ENCODE results near the gene CCL21.
A peak's percentile ranks its signal among the peaks of the same experiment; 100 is the strongest.

Gene CCL21

DNA sequence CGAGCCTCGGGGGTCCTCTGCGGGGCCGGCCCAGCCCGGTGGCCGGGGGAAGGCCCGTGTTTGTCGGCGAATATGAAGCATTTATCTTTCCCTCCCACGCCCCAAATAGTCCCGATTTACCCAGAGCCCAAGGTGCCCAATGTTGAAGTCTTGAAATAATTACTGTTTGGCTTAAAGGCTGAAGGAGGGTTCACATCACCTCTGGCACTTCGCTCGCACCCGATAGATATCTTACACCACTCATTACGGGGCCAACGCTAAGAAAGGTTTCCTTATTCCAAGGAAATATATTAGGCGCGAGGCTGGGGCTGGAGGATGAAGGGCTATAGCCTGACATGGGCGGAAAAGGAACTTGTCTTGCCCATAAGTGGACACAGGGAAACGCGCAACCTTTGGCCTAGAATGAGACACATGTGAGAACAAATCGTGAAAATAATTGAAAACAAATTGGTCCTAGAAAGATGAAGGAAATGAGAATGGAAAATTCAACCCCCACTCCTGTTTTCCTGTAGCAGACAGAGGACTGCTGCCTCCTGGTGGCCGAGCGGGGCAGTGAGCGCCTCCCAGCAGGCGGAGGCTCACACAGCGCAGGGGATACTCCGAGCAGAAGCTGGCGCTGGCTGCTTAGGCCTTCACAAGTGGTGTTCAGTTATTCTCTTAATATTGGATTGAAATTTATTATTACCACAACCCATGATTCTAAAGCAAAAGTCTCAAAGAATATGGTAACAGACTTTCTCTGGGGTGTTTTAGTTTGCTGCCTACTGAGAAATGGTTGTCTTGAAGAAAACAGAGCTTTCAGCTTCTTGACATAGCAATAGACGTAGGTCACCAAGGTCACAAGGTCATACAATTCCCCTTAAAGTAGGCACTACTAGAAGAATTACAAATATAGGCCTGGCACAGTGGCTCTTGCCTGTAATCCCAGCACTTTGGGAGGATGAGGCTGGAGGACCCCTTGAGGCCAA is 7.9 kb downstream of the CCL21 start:
- DNase-seq, result peak; percentile 61

DNA sequence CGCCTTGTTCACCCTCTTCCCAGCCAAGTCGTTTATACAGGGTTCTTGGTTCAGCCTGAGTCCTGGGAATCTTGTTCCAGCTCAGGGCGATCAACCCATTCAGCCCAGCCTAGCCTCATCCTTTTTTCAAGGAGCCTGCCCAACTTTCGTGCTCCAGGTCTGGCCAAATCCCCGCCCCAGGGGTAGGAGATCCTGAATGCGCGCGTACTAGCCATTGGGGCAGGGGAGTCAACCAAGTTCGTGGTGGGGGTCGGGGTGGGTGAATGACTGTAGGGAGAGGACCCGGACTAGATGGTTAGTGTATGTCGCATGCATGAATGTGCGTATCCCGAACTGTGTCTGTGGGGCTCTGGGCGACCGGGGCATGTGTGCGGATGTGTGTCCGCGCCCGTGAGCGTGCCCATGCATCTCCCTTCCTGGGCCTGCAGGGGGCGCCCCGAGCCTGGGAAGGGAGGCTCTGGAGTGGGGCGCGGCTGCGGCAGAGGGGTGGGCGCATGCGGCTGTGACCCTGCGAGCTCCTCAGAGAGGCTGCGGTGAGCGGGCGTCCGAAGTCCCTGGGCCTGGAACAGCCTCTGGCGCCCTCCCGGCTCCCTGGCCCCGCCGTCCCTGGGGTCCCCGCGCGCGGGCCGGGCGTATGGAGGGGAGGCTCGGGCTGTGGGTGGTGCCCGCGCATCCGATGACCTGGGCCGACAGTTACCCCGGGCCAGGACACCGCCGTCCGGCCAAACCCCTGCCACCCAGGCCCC is 8.7 kb downstream of the CCL21 start:
- peak; percentile 49 for DNase-seq

DNA sequence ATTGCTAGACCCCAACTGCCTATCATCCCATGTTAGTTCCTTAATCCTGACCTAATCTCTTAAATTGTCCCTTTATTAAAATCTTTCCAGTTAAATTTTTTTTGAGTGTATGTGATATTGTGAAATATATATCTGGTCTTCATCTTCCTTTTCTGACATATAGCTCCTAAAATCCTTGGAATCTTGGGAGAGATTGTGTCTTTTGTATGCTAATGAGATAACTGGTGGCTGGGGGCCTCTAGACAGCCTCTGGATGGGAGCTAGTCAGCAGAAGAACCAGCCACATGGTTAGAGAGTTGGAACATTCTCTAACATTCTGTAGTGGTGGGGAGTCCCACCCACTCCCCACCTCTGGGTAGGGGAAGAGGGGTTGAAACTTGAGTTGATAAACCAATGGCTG is 15.1 kb downstream of the CCL21 start:
- no peak for DNase-seq

DNA sequence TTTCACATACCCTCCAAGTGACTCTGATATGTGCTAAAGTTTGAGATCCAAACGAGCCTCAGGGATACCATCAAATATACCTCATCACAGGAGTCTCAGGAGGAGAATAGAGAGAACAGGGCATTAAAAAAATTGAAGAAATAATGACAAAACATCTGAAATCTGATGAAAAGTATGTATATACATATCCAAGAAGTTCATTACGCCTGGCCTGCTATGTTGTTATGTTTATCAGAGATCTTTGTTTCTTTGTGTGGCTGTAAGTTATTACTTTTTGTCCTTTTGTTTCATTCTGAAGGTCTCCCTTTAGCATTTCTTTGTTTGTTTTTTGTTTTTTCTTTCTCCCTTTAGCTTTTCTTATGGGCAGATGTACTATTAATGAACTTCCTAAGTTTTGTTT is 16.4 kb downstream of the CCL21 start:
- no peak for DNase-seq

DNA sequence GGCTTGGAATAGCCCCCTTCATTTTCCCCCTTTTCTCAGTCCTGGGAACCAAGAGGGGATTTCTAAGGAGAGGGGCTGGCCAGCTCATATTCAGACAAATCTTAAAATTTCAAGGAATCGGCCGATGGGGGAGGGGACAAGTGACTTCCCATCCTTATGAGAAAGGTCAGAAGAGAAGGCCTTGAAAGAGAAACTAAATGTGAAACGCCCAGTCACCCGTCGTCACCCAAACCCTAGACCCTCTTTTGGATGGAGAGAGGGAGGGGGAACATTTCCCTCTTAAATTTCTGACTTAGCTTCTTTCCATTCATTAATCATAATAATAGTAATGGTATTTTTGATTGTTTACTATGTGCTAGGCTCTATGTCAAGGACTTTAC is 18.0 kb downstream of the CCL21 start:
- no peak for DNase-seq

DNA sequence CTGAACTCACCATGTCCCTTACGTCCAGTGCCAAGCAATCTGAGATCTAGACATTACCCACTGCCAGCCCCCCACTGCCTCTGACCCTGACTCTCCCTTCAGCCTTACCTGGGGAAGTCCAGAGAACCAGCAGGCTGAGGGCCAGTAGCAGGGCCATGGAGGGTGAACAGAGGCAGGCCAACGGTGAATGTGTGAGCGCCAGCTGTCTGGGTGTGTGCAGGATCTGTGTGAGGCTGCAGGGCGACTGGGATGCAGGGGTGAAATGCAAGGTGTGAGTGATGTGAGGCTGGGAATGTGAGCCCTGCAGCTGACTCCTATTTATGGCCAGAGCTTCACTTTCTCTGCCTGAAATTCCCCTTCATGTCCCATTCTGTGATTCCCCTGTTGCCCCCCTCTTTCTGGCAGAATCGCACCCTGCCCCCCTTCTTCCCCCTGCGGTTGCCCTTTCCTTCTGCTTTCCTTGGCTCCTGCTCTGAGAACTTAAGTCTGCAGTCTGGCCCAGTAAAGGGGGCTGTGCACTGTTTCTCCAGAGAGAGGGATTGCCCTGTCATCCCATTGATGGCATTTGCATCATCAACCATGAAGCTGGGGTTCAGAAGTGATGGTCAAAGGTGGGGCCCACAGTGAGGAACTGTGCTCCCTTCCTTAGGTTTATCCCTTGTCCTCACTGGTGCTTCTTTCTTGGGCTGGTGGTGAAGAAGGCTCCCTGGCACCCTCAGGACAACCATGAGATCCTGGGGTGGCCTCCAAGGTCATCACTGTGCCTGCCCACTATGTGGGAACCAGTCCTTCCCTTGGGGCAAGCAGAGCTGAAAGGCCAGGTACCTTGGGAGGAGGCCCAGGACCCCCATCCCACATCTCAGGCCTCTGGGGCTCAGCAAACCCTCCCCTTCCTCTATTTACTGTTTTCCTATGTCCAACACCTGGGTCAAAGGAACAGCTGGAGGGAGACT is 18.7 kb downstream of the CCL21 start, which contains the start of gene CCL19:
Gene CCL19, minus strand, starts transcription at position 294 of the 953 bp plus-strand sequence. Its CDS starts 137 bp downstream, at position 157.
- DNase-seq, result no peak

DNA sequence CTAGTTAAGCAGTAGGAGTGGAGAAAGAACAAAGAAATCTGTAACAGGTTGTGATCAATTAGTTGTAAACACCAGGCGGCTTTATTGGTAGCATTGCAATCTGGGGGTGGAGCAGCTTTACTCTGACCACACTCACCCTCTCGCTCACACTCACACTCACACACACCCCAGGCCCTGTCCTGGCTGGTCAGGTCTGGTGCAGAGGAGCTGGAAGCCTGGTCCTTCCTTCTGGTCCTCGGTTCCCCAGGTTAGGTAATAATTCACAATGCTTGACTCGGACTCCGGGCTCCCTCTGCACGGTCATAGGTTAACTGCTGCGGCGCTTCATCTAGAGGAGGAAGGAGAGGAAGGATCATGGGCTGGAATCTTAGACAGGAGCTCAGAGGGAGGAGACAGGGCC is 20.4 kb downstream of the CCL21 start:
- no peak for DNase-seq

DNA sequence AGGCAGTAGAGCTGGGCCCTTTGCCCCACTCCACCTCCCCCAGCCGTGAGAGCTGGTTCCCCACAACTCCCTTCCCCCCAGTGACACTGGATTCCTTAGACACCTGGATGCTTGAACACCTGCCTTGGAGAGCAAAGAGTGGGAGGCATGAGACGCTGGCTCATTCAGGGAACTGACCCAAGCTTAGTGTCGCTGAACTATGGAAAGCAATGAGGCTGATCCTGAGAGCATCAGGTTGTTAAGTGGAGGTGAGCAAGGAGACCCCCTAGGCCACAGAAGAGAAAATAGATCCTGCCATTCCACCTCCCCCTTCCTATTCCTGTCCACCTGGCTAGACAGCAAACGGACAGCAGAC is 20.8 kb downstream of the CCL21 start:
- DNase-seq, result peak; percentile 52

DNA sequence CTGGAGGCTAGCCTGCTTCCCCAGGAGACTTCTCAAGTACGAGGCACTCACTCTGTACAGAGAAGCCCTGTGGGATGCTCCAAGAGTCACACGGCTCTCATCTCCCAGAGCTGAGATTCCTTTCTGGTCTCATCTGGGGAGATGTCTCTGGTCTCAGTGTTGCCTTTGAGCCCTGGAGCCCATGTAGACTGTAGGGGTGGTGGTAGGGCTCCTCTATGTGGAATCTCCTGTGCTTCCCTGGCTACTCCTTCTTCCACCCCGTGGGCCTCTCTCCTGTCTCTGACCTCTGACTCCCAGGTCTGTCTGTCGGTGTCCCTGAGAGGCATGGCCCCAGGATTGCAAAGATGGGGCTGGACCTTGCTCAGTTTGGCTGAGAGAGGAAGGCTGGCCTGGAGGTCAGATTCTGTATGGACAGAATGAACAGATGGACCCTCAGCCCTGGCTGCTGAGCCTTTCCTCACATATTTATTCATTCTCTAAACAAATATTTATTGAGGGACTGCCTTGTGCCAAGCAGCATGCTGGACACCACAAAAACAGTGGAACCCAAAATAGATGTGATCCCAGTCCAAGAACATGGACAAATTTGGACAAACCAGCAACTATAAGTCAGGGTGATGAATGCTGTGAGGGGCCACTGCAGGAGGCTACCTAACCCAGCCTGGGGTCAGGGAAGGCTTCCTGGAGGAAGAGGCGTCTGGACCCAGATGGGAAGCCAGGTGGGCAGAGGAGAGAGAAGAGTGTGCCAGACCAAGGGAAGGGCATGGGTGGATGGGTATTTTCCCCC is 21.4 kb downstream of the CCL21 start:
- peak; percentile 9 for DNase-seq

DNA sequence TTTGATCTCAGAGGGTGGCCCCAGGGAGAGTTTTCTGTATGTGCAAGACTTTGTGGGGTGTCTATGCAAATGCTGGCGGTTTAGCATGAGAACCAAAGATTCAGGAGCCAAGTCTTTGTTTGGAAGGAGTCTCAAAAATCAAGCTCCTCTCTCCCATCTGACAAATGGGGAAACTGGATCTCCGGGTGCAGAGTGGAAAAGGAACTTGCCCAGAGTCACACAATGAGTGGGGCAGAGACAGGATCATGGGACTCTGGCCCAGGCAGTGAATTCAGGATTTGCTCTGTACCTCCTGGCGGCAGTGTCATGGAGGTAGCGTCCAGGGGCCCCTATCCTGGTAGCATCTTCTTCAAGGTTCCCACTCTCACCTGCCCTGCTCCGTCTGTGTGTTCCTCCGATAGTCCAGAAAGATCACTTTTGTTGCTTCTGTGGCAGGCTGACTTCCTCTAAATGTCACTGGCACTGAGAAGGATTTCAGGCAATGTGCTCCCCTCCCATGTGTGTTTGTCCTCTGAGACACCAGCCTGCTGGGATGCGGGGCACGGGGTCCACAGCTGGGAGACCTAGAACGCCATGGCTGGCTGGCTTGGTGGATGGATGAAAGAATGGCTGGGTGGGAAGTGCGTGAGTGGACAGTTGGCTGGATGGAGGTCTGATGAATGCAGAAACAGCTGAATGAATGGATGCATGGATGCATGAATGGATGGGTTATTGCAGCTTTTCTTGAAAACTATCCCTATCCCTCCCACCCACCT is 22.5 kb downstream of the CCL21 start:
- DNase-seq, result no peak

DNA sequence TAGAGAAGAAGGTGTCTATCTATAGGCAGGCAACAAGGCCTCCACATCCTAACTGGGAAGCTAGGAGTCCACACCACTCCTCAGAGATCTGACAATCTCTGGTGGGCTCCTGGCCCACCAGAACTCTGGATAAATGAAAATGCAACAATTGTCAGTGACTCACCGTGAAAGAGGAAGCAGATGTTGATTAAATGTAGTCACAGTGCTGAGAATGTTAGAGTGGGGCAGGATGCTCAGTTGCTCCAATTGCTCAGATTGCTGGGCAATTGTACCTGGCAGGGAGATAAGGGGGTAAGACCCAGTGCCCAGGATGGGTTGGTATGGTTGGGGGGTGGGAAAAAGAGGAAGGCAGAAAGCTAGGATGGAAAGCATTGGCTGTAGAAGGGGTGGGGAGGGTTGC is 23.2 kb downstream of the CCL21 start:
- no peak for DNase-seq

DNA sequence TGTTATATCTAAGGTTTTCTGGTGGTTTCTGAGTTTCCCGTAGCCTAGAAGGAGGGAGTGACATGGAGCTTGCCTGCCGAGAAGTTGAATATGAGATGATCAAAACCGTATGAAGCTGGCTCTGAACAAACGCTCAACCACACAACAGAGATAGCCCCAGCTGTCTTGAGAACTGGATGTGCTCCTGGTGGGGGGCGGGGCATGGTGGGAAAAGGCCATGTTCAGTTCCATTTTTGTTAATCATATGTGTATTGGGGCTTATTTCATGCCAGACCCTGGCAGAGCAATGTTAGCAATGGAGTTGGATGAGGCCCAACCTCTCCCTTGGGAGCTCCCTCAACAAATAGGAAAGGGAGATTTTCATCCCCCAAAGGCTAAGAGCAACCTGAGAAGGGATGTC is 23.7 kb downstream of the CCL21 start:
- DNase-seq, result no peak

DNA sequence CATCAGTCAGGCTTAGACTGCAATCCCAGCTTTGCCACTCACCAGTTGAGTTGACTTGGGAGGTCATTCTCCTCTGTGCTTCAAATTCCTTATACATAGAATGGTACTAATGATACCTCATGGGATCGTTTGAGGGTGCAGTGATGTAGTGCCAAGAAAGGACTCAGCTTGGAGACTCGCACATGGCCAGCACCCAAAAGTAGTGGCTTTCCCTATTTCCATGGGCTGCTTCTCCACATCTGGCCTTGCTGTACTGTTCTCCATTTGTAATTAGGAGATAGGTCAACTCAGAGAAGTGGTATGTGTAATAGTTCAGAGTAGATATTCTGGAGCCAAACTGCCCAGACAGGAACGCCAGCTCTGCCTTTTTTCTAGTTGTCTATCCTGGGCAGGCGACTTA is 24.3 kb downstream of the CCL21 start:
- no peak for DNase-seq

DNA sequence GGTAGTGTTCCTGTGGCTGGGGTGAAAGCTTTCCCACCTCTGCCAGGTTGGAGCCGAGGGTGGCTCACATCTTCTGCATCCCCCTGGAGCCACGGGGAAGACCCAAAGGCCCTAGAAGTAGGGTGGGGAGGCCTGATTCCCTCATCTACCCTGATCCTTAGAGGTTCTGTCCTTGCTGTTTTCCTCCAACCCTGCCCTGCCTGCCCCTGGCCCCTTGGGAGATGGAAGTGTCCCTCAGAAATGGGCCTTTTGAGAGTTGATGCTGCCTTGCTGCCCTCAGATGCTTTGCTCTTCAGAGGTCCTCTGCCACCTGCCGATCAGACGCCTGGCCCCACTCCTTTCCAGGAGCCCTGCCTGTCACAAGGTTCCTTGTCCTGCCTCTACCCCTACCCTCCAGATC is 25.1 kb downstream of the CCL21 start:
- no peak for DNase-seq

DNA sequence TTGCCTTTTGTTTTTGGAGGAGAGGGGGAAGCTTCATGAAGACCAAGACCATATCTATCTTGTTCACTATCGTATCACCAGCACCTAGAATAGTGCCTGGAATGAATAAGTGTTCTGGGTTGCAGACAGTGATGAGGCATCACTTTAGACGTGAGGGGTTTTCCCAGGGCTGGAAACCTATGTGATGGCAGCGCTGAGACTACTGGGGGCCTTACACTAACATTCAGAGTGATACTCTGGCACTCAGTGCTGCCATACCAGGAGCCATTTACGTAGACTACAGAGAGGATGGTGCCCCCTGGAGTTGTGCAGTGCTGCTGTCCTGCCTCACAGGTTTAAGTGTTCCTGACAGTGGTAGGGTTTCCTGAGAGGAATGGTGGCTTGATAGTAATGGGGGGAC is 25.8 kb downstream of the CCL21 start:
- no peak for DNase-seq

DNA sequence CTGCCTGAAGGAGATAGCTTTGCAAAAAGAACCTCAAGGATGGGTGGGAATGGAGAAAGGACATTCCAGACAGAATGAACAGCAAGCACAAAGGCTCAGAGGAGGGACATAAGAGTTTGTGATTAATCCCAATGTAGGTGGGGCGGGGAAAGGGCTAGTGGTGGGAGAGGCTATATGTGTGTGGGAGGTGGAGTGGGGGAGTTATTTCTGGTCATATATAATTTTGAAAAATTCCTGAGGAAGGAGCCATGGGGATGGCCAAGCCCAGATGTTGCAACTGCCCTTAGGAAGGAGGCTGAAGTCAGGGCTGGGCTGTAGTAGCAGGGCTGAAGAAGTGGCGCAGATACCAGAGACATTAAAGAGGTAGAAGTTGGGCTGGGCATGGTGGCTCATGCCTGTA is 34.1 kb downstream of the CCL21 start:
- DNase-seq, result no peak

DNA sequence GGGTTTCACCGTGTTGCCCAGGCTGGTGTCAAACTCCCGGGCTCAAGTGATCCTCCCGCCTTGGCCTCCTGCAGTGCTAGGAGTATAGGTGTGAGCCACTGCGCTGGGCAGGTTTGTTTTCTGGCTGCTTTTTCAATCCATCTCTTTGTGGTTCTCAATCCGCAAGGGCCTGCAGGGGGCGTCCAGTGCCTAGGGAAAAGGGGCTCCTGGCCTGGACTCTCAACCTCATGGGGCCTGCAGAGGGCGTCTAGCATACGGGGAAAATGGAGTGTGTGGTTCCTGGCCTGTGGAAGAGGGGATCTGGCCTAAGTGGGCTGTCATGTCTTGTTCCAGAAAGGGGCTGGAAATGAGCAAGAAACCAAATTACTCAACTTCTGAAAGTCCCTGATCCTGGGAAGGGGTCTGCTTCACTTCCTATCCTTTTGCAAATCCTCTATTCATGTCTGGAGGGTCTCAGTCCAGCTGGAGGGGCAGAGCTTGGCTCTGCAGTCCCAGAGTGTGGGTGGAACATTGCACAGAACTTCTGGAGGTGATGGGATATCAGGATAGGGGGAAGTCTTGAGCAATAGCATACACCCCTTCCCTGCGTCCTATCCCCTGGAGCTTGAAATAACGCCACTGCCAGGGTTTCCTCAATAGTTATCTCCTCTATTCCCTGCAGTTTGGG is 34.8 kb downstream of the CCL21 start:
- DNase-seq, result peak; percentile 11

DNA sequence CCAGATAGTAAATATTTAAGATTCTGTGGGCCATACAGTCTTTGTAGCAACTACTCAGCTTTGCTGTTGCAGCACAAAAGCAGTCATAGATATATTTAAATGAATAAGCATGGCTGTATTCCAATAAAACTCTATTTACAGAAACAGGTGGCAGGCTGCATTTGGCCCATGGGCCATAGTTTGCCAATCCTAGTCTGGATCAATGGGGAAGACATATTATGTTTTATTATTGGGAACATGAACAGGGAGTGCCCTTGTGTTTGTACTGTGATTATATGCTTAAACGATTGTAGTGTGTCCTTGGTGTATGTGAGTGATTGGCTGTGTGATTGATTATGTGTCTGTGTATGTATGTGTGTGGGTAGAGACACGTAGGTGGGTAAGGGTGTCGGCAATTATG is 35.5 kb downstream of the CCL21 start:
- DNase-seq, result no peak

DNA sequence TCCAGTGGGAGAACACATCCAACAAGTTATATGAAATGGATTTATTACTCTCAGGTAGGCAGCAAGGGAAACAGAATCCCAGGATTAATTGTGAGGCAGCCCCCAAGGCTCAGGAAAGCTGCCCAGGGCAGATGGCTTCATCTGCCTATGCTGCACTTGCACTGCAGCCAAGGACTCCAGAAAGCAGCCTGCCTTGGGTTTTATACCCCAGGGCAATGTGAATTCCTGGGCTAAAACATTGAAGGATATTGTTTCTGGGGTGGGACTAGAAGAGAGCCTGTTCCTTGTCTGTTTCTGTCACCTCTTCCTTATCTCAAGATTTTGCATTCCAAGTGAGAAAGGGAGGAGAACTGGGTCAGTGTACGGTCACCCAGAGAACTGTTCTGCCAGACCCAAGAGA is 38.6 kb downstream of the CCL21 start:
- no peak for DNase-seq

DNA sequence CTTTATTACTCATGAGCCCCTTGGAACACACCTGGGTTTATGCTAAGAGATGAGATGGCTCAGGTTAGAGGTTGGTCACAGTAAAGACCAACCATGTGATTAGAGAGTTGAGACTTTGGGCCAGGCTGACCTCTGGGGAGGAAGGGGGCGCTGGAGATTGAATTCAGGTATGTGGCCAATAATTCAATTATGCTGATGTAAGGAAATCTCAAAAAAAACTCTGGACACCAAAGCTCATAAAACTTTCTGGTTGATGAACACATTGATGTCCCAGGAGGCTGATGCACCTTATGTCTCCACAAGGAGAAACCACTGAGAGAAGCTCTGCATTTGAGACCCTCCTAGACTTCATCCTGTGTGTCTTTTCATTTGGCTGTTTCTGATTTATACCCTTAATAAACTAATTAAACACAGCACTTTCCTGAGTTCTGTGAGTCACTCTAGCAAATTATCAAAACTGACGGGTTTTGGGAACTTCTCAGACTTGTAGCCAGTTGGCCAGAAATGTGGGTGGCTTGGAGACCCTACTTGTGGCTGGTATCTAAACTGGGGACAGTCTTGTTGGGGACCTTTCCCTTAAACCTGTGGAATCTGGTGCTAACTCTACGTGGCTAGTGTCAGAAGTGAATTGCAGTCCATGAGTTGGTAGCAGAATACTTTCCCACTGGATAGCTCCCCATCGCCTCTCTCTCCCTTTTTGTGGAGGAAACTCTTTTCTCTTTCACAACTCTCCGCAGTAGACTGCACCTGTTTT is 40.0 kb downstream of the CCL21 start:
- no peak for DNase-seq

Data from DMS79 (cell line).